Natural killer cell (primary cell): Measurements from ENCODE around the gene RYR2. TPM values are rescaled to one million over a fixed set of nuclear protein-coding genes. Genes with fewer than 3 reads are reported as not detected.

ENCODE experiments used
- ATAC-seq, 3 donors: fragments of 150-1000 bp in 2 of 3; fragments of 200-7000 bp in 1 of 3; cut with Tn5 transposase; 1 replicate in 1 of 3; 2 replicates in 2 of 3; pipeline ENCODE4 v1.10.0; 2021; ENCODE audit warnings: mild to moderate bottlenecking in 2 of 3, moderate library complexity in 2 of 3
- DNase-seq, 2 donors: peaks; one replicate each; pipeline versions ENCODE4 v3.0.0 to v3.0.0-alpha.2; 2013 to 2021; ENCODE audit warnings: mixed read lengths in 1 of 2
- H3K27ac ChIP-seq: one replicate; pipeline ENCODE4 v1.5.1; 2013; ENCODE audit warnings: mild to moderate bottlenecking, low read length
- H3K27me3 ChIP-seq: one replicate; pipeline ENCODE4 v1.6.1; 2013; ENCODE audit warnings: low read length; ENCODE audit not compliant: control insufficient read depth, insufficient read depth
- H3K36me3 ChIP-seq: one replicate; pipeline ENCODE4 v1.6.1; 2013; ENCODE audit warnings: low read length; ENCODE audit not compliant: control insufficient read depth, insufficient read depth
- H3K4me1 ChIP-seq: one replicate; pipeline ENCODE4 v1.6.1; 2013; ENCODE audit warnings: low read length; ENCODE audit not compliant: control insufficient read depth, insufficient read depth
- H3K4me3 ChIP-seq: one replicate; pipeline ENCODE4 v1.5.1; 2013; ENCODE audit warnings: low read length
- H3K9me3 ChIP-seq: one replicate; pipeline ENCODE4 v1.6.1; 2013; ENCODE audit warnings: low read length; ENCODE audit not compliant: control insufficient read depth, insufficient read depth
- H3K27ac Mint-ChIP-seq, 2 donors: one replicate each; pipeline ENCODE4 v1.8.0; 2022; ENCODE audit warnings: mild to moderate bottlenecking in 2 of 2, mixed read lengths in 2 of 2, moderate library complexity in 1 of 2
- H3K27me3 Mint-ChIP-seq, 2 donors: one replicate each; pipeline ENCODE4 v1.8.0; 2022; ENCODE audit warnings: low read depth in 2 of 2, mixed read lengths in 2 of 2
- H3K36me3 Mint-ChIP-seq: one replicate; pipeline ENCODE4 v1.8.0; 2022; ENCODE audit warnings: mixed read lengths
- H3K4me1 Mint-ChIP-seq, 2 donors: one replicate each; pipeline ENCODE4 v1.8.0; 2022; ENCODE audit warnings: mixed read lengths in 2 of 2
- H3K4me3 Mint-ChIP-seq: one replicate; pipeline ENCODE4 v1.8.0; 2022; ENCODE audit warnings: mild to moderate bottlenecking, moderate library complexity, mixed read lengths
- H3K9me3 Mint-ChIP-seq, 2 donors: one replicate each; pipeline ENCODE4 v1.8.0; 2022; ENCODE audit warnings: mixed read lengths in 2 of 2
- CTCF ChIP-seq: fragments of 200-600 bp; IDR thresholded peaks from one replicate; pipeline ENCODE4 v1.8.0; 2022; ENCODE audit warnings: antibody characterized with exemption
- WGBS: methylation state at CpG from one replicate; pipeline ENCODE4 v1.1.7; 2013; ENCODE audit warnings: missing lambda C conversion rate; ENCODE audit not compliant: insufficient coverage; 5-methylcytosine and 5-hydroxymethylcytosine counted together
- intact Hi-C: fragments of 100-400 bp; cut with micrococcal nuclease; formaldehyde crosslinking; loops from one replicate; pipeline ENCODE4 v1.14.2; 2022
- total RNA-seq, 4 donors: library from RNA; stranded (reverse); fragments of 120-200 nt in 1 of 4; gene quantifications; one replicate each; pipeline versions ENCODE4 v1.2.3 to v1.2.4, GENCODE V29; 2013 to 2022

The RYR2 gene
- total RNA-seq, 3 donors from 2014 or later (not counting 1 experiment from before 2014, with no cell fraction given): 0.13 to 1.2 (median 0.38) TPM

- Mint-ChIP-seq H3K27ac (no peak overlapping the region), H3K4me1 (peaks cover 0 to 4% of the 10 kb centered on the region in 2 donors), H3K9me3 (no peaks in the 10 kb centered on the region), H3K27me3 (peaks cover 26 to 34% of the 10 kb centered on the region in 2 donors), H3K36me3 (peaks cover 5% of the 10 kb centered on the region), H3K4me3 (no peak overlapping the region)
- 10% methylated on average over 11 of the region's 14 CpGs for WGBS
- no peak for ATAC-seq
- Histone ChIP-seq H3K4me1 (no peaks in the 10 kb centered on the region), H3K27ac (no peak overlapping the region), H3K4me3 (no peak overlapping the region), H3K36me3 (no peaks in the 10 kb centered on the region), H3K9me3 (no peaks in the 10 kb centered on the region), H3K27me3 (peaks cover 16% of the 10 kb centered on the region)
- DNase-seq: no peak
- no peak for TF ChIP-seq CTCF
- intact Hi-C loops: no loop called here
These were observed 2.1 kb downstream of the RYR2 start for GRCh38 chr1:237043846-237044636.

GRCh38 chr1:237045278-237046016, 3.5 kb downstream of the RYR2 start:
- intact Hi-C loops: no loop called here
- Mint-ChIP-seq H3K27me3 (peaks cover 23 to 33% of the 10 kb centered on the region in 2 donors), H3K27ac (no peak overlapping the region), H3K4me1 (peaks cover 0 to 4% of the 10 kb centered on the region in 2 donors), H3K9me3 (no peaks in the 10 kb centered on the region), H3K36me3 (peaks cover 5% of the 10 kb centered on the region), H3K4me3 (no peak overlapping the region)
- no peak for DNase-seq
- H3K27me3 ChIP-seq: peaks cover 16% of the 10 kb centered on the region
- H3K36me3 ChIP-seq: no peaks in the 10 kb centered on the region
- WGBS: 8% methylated on average over 1 of the region's 3 CpGs
- no peak for TF ChIP-seq CTCF
- H3K4me1 ChIP-seq: no peaks in the 10 kb centered on the region
- no peak overlapping the region for H3K4me3 ChIP-seq
- ATAC-seq: no peak
- H3K9me3 ChIP-seq: no peaks in the 10 kb centered on the region
- no peak overlapping the region for H3K27ac ChIP-seq

GRCh38 chr1:237048803-237049202, 6.8 kb downstream of the RYR2 start:
- intact Hi-C loops: no loop called here
- Mint-ChIP-seq H3K36me3 (no peaks in the 10 kb centered on the region), H3K4me3 (no peak overlapping the region), H3K9me3 (no peaks in the 10 kb centered on the region), H3K4me1 (no peaks in the 10 kb centered on the region), H3K27me3 (peaks cover under 1 to 12% of the 10 kb centered on the region in 2 donors), H3K27ac (no peak overlapping the region)
- TF ChIP-seq CTCF: no peak
- Histone ChIP-seq H3K36me3 (no peaks in the 10 kb centered on the region), H3K27me3 (peaks cover 2% of the 10 kb centered on the region), H3K4me1 (no peaks in the 10 kb centered on the region), H3K4me3 (no peak overlapping the region), H3K27ac (no peak overlapping the region), H3K9me3 (no peaks in the 10 kb centered on the region)
- WGBS: 82% methylated on average over 5 of the region's 5 CpGs
- DNase-seq (no peak), ATAC-seq (no peak)
